Sigmoid colon (tissue), 7 donors: ENCODE measurements around the gene FLT1. TPM values are rescaled to one million over a fixed set of nuclear protein-coding genes. Genes with fewer than 3 reads are reported as not detected.
A peak's percentile ranks its signal among the peaks of the same experiment; 100 is the strongest.

Experiments
- DNase-seq: peaks from one replicate; pipeline ENCODE4 v3.0.0-alpha.2; 2019
- H3K27ac ChIP-seq, 4 donors: fragments of 200-600 bp; sonication (generic); one replicate each; pipeline ENCODE4 v1.5.1; 2016 to 2019; ENCODE audit warnings: mild to moderate bottlenecking in 1 of 4
- H3K27me3 ChIP-seq, 3 donors: fragments of 200-600 bp; sonication (generic); one replicate each; pipeline ENCODE4 v1.5.1; 2019; ENCODE audit warnings: mild to moderate bottlenecking in 1 of 3
- H3K36me3 ChIP-seq, 4 donors: fragments of 200-600 bp; sonication (generic); one replicate each; pipeline ENCODE4 v1.5.1; 2016 to 2019
- H3K4me1 ChIP-seq, 4 donors: fragments of 200-600 bp; sonication (generic); one replicate each; pipeline ENCODE4 v1.5.1; 2017 to 2019
- H3K4me3 ChIP-seq, 4 donors: fragments of 200-600 bp; sonication (generic); one replicate each; pipeline ENCODE4 v1.5.1; 2017 to 2019; ENCODE audit warnings: mild to moderate bottlenecking in 2 of 4, moderate library complexity in 1 of 4
- H3K9me3 ChIP-seq, 4 donors: fragments of 200-600 bp in 3 of 4; sonication (generic) in 3 of 4; one replicate each; pipeline versions ENCODE4 v1.5.1 to v1.6.1; 2013 to 2019
- CTCF ChIP-seq, 4 experiments: fragments of 450-650 bp in 3 of 4; fragments of 200-600 bp in 1 of 4; IDR thresholded peaks; one replicate each; pipeline ENCODE4 v1.5.1; 2016 to 2019; ENCODE audit warnings: antibody characterized with exemption in 4 of 4, mild to moderate bottlenecking in 3 of 4, moderate library complexity in 2 of 4
- EP300 ChIP-seq, 4 donors: sonication (generic); formaldehyde crosslinking; IDR thresholded peaks; one replicate each; pipeline ENCODE4 v1.6.1; 2017; ENCODE audit warnings: antibody characterized with exemption in 4 of 4
- POLR2A ChIP-seq, 2 donors: fragments of 450-650 bp; IDR thresholded peaks; one replicate each; pipeline ENCODE4 v1.6.1; 2016; ENCODE audit warnings: antibody characterized with exemption in 2 of 2, mild to moderate bottlenecking in 2 of 2, moderate library complexity in 2 of 2
- POLR2AphosphoS5 ChIP-seq, 4 donors: sonication (generic); formaldehyde crosslinking; IDR thresholded peaks; one replicate each; pipeline ENCODE4 v1.6.1; 2017; ENCODE audit warnings: antibody characterized with exemption in 4 of 4
- WGBS, 2 donors: extraction: QIAGEN DNeasy Blood & Tissue Kit; methylation state at CpG; one replicate each; pipeline ENCODE4 v1.1.7; 2013; 5-methylcytosine and 5-hydroxymethylcytosine counted together
- intact Hi-C: fragments of 100-400 bp; cut with DNase I; formaldehyde crosslinking; loops from one replicate; pipeline ENCODE4 v1.15.1; 2023
- polyA plus RNA-seq, 3 donors: library from polyadenylated mRNA; stranded (reverse); fragments of 200-250 nt; gene quantifications; one replicate each; pipeline ENCODE4 v1.2.3, GENCODE V29; 2013
- total RNA-seq, 4 donors: library from RNA; depleted of rRNA; stranded (reverse); fragments of >200 nt; gene quantifications; one replicate each; pipeline ENCODE4 v1.1.0, GENCODE V29; 2016
- donor health status: healthy with polysubstance abuse.
- donor health status: Bipolar disorder and iron deficiency.
- donor health status: healthy.

The FLT1 gene
- total and polyA plus RNA-seq, 7 donors: under 0.01 to 18.3 (median 5.7) TPM

GRCh38 chr13:28413999-28414398 is 80.9 kb downstream of the FLT1 start:
- intact Hi-C loops: no loop called here
- Histone ChIP-seq H3K9me3 (no peaks in the 10 kb centered on the region), H3K27ac (no peak overlapping the region), H3K4me3 (no peak overlapping the region), H3K36me3 (no peaks in the 10 kb centered on the region), H3K4me1 (peaks cover 0 to 3% (median 0%) of the 10 kb centered on the region in 4 donors), H3K27me3 (no peaks in the 10 kb centered on the region)
- DNase-seq: no peak
- 79 to 95% methylated on average over 4 of the region's 4 CpGs for WGBS, 2 donors
- TF ChIP-seq EP300 (IDR thresholded peaks at IDR 0.05) (no peak), CTCF (IDR thresholded peaks at IDR 0.05) (no peak), POLR2AphosphoS5 (IDR thresholded peaks at IDR 0.05) (no peak), POLR2A (IDR thresholded peaks at IDR 0.05) (no peak)

GRCh38 chr13:28412981-28413380 is 81.9 kb downstream of the FLT1 start:
- Histone ChIP-seq H3K27ac (peak overlapping the region in 1 of 4 donors; percentile 38), H3K4me1 (peaks cover 0 to 3% (median 0%) of the 10 kb centered on the region in 4 donors), H3K4me3 (no peak overlapping the region), H3K27me3 (no peaks in the 10 kb centered on the region), H3K36me3 (no peaks in the 10 kb centered on the region), H3K9me3 (no peaks in the 10 kb centered on the region)
- DNase-seq: no peak
- intact Hi-C loops: no loop called here
- TF ChIP-seq EP300 (IDR thresholded peaks at IDR 0.05) (no peak), POLR2AphosphoS5 (IDR thresholded peaks at IDR 0.05) (no peak), CTCF (IDR thresholded peaks at IDR 0.05) (no peak), POLR2A (IDR thresholded peaks at IDR 0.05) (no peak)
- WGBS, 2 donors: 77 to 80% methylated on average over 8 of the region's 8 CpGs

GRCh38 chr13:28411831-28412353 is 83.0 kb downstream of the FLT1 start:
- H3K9me3 ChIP-seq: no peaks in the 10 kb centered on the region
- no peak for TF ChIP-seq EP300 (IDR thresholded peaks at IDR 0.05)
- no peak for TF ChIP-seq CTCF (IDR thresholded peaks at IDR 0.05)
- TF ChIP-seq POLR2A (IDR thresholded peaks at IDR 0.05): no peak
- no peak for TF ChIP-seq POLR2AphosphoS5 (IDR thresholded peaks at IDR 0.05)
- no peak for DNase-seq
- intact Hi-C loops: no loop called here
- H3K4me3 ChIP-seq: no peak overlapping the region
- H3K4me1 ChIP-seq: peaks cover 0 to 3% (median 0%) of the 10 kb centered on the region in 4 donors
- H3K36me3 ChIP-seq: no peaks in the 10 kb centered on the region
- 25 to 28% methylated on average over 5 of the region's 5 CpGs for WGBS, 2 donors
- H3K27ac ChIP-seq: no peak overlapping the region
- no peaks in the 10 kb centered on the region for H3K27me3 ChIP-seq

GRCh38 chr13:28410096-28410495 is 84.8 kb downstream of the FLT1 start:
- WGBS, 2 donors: 46 to 71% methylated on average over 2 of the region's 2 CpGs
- TF ChIP-seq CTCF (IDR thresholded peaks at IDR 0.05) (no peak), EP300 (IDR thresholded peaks at IDR 0.05) (no peak), POLR2A (IDR thresholded peaks at IDR 0.05) (no peak), POLR2AphosphoS5 (IDR thresholded peaks at IDR 0.05) (no peak)
- H3K9me3 ChIP-seq: no peaks in the 10 kb centered on the region
- H3K27me3 ChIP-seq: no peaks in the 10 kb centered on the region
- DNase-seq: no peak
- peaks cover 0 to 3% (median 0%) of the 10 kb centered on the region in 4 donors for H3K4me1 ChIP-seq
- no peak overlapping the region for H3K27ac ChIP-seq
- intact Hi-C loops: no loop called here
- H3K36me3 ChIP-seq: no peaks in the 10 kb centered on the region
- H3K4me3 ChIP-seq: no peak overlapping the region

GRCh38 chr13:28409648-28410047 is 85.3 kb downstream of the FLT1 start:
- TF ChIP-seq EP300 (IDR thresholded peaks at IDR 0.05): no peak
- TF ChIP-seq POLR2A (IDR thresholded peaks at IDR 0.05): no peak
- no peak for TF ChIP-seq POLR2AphosphoS5 (IDR thresholded peaks at IDR 0.05)
- no peak for TF ChIP-seq CTCF (IDR thresholded peaks at IDR 0.05)

More at GRCh38 chr13:28409648-28410047, 85.3 kb downstream of the FLT1 start:
- Histone ChIP-seq H3K4me3 (no peak overlapping the region), H3K9me3 (no peaks in the 10 kb centered on the region), H3K27me3 (no peaks in the 10 kb centered on the region), H3K27ac (no peak overlapping the region), H3K4me1 (peaks cover 0 to 3% (median 0%) of the 10 kb centered on the region in 4 donors), H3K36me3 (no peaks in the 10 kb centered on the region)
- DNase-seq: no peak
- intact Hi-C loops: no loop called here
